ENCODE results near the gene LEF1. TPM values are rescaled to one million over a fixed set of nuclear protein-coding genes. Genes with fewer than 3 reads are reported as not detected.

The LEF1 gene
- total RNA-seq, 1 experiment from 2014 or later, result 2.0 TPM

DNA sequence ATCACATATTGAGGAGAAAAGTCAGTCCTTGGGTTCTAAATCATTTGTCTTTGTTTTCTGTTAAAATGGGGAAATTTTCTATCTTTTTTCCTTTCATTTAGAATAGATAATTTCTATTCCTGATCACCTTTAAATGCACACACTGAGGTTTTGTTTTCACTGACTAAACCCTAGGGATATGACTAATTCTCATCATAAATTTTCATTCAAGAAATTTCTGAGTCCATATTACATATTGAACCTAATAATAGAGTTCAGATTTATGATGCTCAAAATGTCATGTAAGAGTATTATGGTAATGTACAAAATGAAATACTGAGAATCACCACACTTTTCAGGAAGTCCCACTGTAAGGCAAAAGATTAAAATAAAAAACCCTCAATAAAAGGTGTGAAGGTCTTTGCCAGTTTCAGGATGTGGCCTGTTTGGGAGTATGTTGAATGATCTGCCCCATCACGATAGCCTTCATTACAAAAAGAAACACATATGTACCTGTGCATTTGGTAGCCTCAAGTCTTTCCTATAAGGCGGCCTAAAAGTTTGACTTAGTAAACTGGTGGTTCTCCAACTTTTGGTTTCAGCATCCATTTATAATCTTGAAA, 49.4 kb downstream of the LEF1 start:
- Mint-ChIP-seq H3K27ac (ENCODE audit: low read depth, unreplicated experiment) (no peak overlapping the region), H3K4me3 (ENCODE audit: unreplicated experiment) (no peak overlapping the region), H3K27me3 (ENCODE audit: insufficient read depth, unreplicated experiment) (no peaks in the 10 kb centered on the region), H3K4me1 (ENCODE audit: insufficient read depth, unreplicated experiment) (no peaks in the 10 kb centered on the region), H3K36me3 (ENCODE audit: insufficient read depth, unreplicated experiment) (no peaks in the 10 kb centered on the region), H3K9me3 (ENCODE audit: unreplicated experiment) (no peaks in the 10 kb centered on the region)
- TF ChIP-seq CTCF (IDR thresholded peaks at IDR 0.05; ENCODE audit: unreplicated experiment), result no peak
- CTCF ChIA-PET, result interaction anchor here (0.7 kb wide), 1 partner anchor 62 kb away, joined by 3 read pairs; no protein-coding TSS in a partner anchor
- BruUV-seq (replicated peaks), result no TSS peak
- DNase-seq (ENCODE audit: unreplicated experiment), result no peak
- POLR2A ChIA-PET, result interaction anchor here (0.6 to 1.2 kb wide), 3 partner anchors 40 to 187 kb away, joined by 3 to 4 read pairs (median 3); partner anchors contain the start of gene HADH
- intact Hi-C loops (cut with micrococcal nuclease), result no loop called here

DNA sequence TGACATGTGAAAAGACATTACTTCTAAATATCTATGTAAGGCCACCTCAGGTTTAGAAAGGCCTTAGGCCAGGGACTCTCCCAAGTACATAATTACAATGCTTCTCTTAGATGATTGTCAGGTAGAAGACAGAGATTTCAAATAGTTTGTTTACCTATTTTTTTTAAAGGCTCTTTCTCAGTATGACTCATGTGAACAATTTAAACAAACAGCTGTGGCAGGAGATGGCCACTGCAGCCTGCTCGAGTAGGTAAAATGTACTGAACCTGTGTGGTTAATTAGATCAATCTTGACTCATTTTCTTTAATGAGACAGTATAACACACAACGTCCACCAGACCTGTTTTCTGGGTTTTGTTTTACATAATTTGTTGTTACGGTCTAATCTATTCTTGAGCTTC, 50.2 kb downstream of the LEF1 start:
- Mint-ChIP-seq H3K9me3 (ENCODE audit: unreplicated experiment) (no peaks in the 10 kb centered on the region), H3K36me3 (ENCODE audit: insufficient read depth, unreplicated experiment) (no peaks in the 10 kb centered on the region), H3K4me3 (ENCODE audit: unreplicated experiment) (no peak overlapping the region), H3K4me1 (ENCODE audit: insufficient read depth, unreplicated experiment) (no peaks in the 10 kb centered on the region), H3K27me3 (ENCODE audit: insufficient read depth, unreplicated experiment) (no peaks in the 10 kb centered on the region), H3K27ac (ENCODE audit: low read depth, unreplicated experiment) (no peak overlapping the region)
- peak; percentile 56 for DNase-seq (ENCODE audit: unreplicated experiment)
- ChIA-PET CTCF (interaction anchor here (0.6 to 1.6 kb wide), 3 partner anchors 11 to 453 kb away, joined by 3 to 5 read pairs (median 3); no protein-coding TSS in a partner anchor), POLR2A (interaction anchor here (0.6 to 1.2 kb wide), 2 partner anchors 40 to 129 kb away, joined by 3 to 4 read pairs; partner anchors contain the start of gene HADH)
- intact Hi-C loops (cut with micrococcal nuclease), result no loop called here
- TF ChIP-seq CTCF (IDR thresholded peaks at IDR 0.05; ENCODE audit: unreplicated experiment), result no peak
- no TSS peak for BruUV-seq (replicated peaks)

DNA sequence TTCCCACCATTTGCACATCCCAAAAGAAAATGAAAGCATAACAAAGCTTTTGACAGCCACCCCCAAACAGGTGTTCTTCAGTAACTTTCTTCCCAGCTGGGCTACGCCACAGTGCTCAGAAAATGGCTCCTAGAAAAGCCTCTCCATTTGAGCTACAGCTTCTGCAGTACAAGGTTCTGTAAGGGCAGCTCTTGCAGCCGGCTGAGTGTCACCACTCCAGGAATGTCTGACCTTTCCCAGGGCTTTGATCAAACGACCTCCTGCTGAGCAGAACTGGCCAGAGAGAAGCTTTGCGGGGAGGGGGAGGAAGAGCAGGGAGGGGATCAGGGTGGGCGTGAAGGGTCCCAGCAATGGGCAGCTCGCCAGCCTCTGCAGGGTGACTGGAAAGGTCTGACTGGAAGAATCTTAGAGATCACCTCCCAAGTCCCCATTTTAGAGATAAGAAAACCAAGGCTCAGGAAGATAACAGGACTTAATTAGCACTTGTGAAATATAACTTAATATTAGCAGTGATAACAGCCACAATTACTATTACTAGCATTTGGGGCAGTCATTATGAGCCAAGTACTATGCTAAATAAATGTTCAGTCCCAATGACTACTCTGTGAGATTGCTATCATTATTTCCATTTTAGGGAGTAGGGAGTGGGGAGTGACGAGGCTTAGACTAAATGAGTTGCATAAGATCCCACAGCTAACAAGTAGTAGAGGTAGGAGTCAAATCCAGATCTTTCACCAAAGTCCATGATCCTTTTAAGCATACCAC, 51.1 kb downstream of the LEF1 start:
- no TSS peak for BruUV-seq (replicated peaks)
- no peaks in the 10 kb centered on the region for H3K27me3 Mint-ChIP-seq (ENCODE audit: insufficient read depth, unreplicated experiment)
- H3K27ac Mint-ChIP-seq (ENCODE audit: low read depth, unreplicated experiment), result no peak overlapping the region
- DNase-seq (ENCODE audit: unreplicated experiment), result peak; percentile 14
- TF ChIP-seq CTCF (IDR thresholded peaks at IDR 0.05; ENCODE audit: unreplicated experiment), result no peak
- intact Hi-C loops (cut with micrococcal nuclease), result no loop called here
- ChIA-PET CTCF (interaction anchor here (0.5 to 1.6 kb wide), 4 partner anchors 10 to 455 kb away, joined by 3 to 5 read pairs (median 3); no protein-coding TSS in a partner anchor), POLR2A (no interaction called here)
- no peak overlapping the region for H3K4me3 Mint-ChIP-seq (ENCODE audit: unreplicated experiment)
- no peaks in the 10 kb centered on the region for H3K9me3 Mint-ChIP-seq (ENCODE audit: unreplicated experiment)
- no peaks in the 10 kb centered on the region for H3K4me1 Mint-ChIP-seq (ENCODE audit: insufficient read depth, unreplicated experiment)
- H3K36me3 Mint-ChIP-seq (ENCODE audit: insufficient read depth, unreplicated experiment), result no peaks in the 10 kb centered on the region

DNA sequence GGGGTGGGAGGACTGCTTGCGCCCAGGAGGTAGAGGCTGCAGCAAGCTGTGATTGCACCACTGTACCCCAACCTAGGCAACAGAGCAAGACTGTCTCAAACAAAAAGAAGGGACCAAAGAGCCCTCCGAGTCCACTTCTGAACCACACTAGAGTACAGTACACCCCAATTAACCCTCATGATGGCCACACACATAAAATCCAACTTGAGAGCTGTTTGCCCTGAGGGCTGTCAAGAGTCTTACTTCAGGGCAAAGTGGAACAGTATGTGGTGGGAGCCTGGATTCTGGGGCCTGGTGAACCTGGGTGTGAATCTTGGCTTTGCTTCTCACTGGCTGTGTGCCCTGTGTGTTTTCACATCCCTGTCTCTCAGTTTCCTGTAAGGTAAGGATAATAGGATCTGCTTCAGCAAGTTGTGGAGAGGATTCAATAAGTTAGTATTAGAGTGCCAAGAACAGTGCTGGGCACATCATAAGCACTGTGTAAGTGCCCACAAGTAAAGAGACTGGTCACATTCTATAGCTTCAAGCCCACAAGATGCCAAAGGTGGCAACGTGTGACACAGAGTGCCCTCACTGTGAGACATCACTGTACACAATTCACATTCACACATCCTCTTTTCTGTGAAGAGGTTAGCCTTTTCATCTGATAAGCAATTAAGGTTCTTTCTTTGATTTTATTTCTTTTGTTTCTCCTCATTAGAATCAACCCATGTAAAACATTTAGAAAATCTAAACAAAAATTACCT, 52.1 kb downstream of the LEF1 start:
- no peak for DNase-seq (ENCODE audit: unreplicated experiment)
- Mint-ChIP-seq H3K27ac (ENCODE audit: low read depth, unreplicated experiment) (no peak overlapping the region), H3K9me3 (ENCODE audit: unreplicated experiment) (no peaks in the 10 kb centered on the region), H3K27me3 (ENCODE audit: insufficient read depth, unreplicated experiment) (no peaks in the 10 kb centered on the region), H3K4me1 (ENCODE audit: insufficient read depth, unreplicated experiment) (no peaks in the 10 kb centered on the region), H3K4me3 (ENCODE audit: unreplicated experiment) (no peak overlapping the region), H3K36me3 (ENCODE audit: insufficient read depth, unreplicated experiment) (no peaks in the 10 kb centered on the region)
- intact Hi-C loops (cut with micrococcal nuclease), result no loop called here
- ChIA-PET CTCF (interaction anchor here (0.7 to 1.6 kb wide), 2 partner anchors 9 to 146 kb away, joined by 3 to 5 read pairs; no protein-coding TSS in a partner anchor), POLR2A (interaction anchor here (0.9 kb wide), 1 partner anchor 8 kb away, joined by 6 read pairs; no protein-coding TSS in a partner anchor)
- no peak for TF ChIP-seq CTCF (IDR thresholded peaks at IDR 0.05; ENCODE audit: unreplicated experiment)
- BruUV-seq (replicated peaks), result no TSS peak
